ENCODE data around the gene LRRC1.

DNA sequence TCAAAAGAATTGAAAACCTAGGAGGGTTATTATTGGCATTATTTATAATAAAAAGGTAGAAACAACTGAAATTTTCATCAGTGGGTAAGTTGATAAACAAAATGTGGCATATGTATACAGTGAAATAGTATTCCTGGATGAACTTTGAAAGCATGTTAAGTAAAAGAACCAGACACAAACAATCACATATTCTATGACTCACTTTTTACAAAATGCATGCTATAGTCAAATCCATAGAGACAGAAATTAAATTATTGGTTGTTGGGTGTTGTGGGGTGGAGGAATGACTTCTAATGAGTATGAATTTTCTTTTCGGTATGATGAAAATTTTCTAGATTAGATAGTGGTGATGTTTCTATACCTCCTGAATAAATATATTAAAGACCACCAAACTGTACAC lies 94.6 kb downstream of the LRRC1 start:
- TF ChIP-seq POLR2A (IDR thresholded peaks at IDR 0.05; ENCODE audit: low read depth), result no peak
- TF ChIP-seq, protein P1, sequence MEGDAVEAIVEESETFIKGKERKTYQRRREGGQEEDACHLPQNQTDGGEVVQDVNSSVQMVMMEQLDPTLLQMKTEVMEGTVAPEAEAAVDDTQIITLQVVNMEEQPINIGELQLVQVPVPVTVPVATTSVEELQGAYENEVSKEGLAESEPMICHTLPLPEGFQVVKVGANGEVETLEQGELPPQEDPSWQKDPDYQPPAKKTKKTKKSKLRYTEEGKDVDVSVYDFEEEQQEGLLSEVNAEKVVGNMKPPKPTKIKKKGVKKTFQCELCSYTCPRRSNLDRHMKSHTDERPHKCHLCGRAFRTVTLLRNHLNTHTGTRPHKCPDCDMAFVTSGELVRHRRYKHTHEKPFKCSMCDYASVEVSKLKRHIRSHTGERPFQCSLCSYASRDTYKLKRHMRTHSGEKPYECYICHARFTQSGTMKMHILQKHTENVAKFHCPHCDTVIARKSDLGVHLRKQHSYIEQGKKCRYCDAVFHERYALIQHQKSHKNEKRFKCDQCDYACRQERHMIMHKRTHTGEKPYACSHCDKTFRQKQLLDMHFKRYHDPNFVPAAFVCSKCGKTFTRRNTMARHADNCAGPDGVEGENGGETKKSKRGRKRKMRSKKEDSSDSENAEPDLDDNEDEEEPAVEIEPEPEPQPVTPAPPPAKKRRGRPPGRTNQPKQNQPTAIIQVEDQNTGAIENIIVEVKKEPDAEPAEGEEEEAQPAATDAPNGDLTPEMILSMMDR (IDR thresholded peaks at IDR 0.05), result no peak

Data from esophagus muscularis mucosa (tissue), 3 donors.